ENCODE measurements around the gene CITED2.

CITED2 gene

GRCh38 chr6:139349464-139350020, 24.9 kb downstream of the CITED2 start:
- no peak overlapping the region for H3K4me3 ChIP-seq (ENCODE audit: low read length)
- TF ChIP-seq CTCF (IDR thresholded peaks at IDR 0.05; ENCODE audit: insufficient read depth, low read depth, low read length, missing control alignments), result no peak
- DNase-seq (ENCODE audit: low read depth), result peak; percentile 93

GRCh38 chr6:139346392-139346791, 28.1 kb downstream of the CITED2 start:
- no peak for DNase-seq (ENCODE audit: low read depth)
- no peak overlapping the region for H3K4me3 ChIP-seq (ENCODE audit: low read length)
- TF ChIP-seq CTCF (IDR thresholded peaks at IDR 0.05; ENCODE audit: insufficient read depth, low read depth, low read length, missing control alignments), result no peak

- no peak for TF ChIP-seq CTCF (IDR thresholded peaks at IDR 0.05; ENCODE audit: insufficient read depth, low read depth, low read length, missing control alignments)
- DNase-seq (ENCODE audit: low read depth), result peak; percentile 69
Measured at GRCh38 chr6:139344186-139344963, 30.1 kb downstream of the CITED2 start.

DNA sequence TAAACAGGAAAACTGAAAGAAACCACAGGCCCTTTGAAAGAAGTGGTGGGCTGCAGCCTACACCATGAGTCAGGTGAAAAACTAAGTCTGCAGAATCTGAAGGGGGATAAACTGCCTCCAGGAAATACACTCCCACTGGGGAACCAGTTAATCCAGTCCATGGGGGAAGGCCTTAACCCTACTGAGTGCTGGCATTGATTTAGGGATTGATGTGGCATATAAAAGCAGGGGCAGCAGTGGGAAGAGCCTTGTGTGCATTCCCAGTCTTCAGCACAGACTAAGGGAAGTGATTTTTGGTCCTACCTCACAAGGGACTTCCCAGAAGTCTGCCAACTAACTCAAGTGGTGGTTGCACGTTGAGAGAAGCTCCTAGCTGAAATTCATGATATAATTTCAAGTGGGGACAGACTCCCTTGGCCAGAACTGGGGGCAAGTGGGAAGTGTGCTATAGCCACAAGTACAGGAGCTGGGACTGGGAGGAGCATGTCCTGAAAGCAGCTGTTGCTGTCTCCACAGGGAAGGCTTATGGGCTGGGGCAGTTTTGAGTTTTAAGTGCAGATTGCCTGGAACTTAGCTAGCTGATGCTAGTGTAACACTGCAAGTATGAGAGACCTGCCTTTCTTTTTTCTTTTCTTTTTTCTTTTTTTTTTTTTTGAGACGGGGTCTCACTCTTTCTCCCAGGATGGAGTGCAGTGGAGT, 31.2 kb downstream of the CITED2 start:
- peak; percentile 41 for DNase-seq (ENCODE audit: low read depth)
- no peak overlapping the region for H3K4me3 ChIP-seq (ENCODE audit: low read length)
- TF ChIP-seq CTCF (IDR thresholded peaks at IDR 0.05; ENCODE audit: insufficient read depth, low read depth, low read length, missing control alignments), result no peak

More at GRCh38 chr6:139344186-139344963, 30.1 kb downstream of the CITED2 start:
- no peak overlapping the region for H3K4me3 ChIP-seq (ENCODE audit: low read length)

GRCh38 chr6:139341060-139341459, 33.4 kb downstream of the CITED2 start:
- TF ChIP-seq CTCF (IDR thresholded peaks at IDR 0.05; ENCODE audit: insufficient read depth, low read depth, low read length, missing control alignments), result no peak
- DNase-seq (ENCODE audit: low read depth), result no peak
- no peak overlapping the region for H3K4me3 ChIP-seq (ENCODE audit: low read length)

- no peak overlapping the region for H3K4me3 ChIP-seq (ENCODE audit: low read length)
- no peak for TF ChIP-seq CTCF (IDR thresholded peaks at IDR 0.05; ENCODE audit: insufficient read depth, low read depth, low read length, missing control alignments)
- DNase-seq (ENCODE audit: low read depth), result peak; percentile 34
Measured at GRCh38 chr6:139338795-139339194, 35.7 kb downstream of the CITED2 start.

Measured in epithelial cell of esophagus (primary cell).